B cell (primary cell): Measurements from ENCODE around the gene ZNF419. TPM values are rescaled to one million over a fixed set of nuclear protein-coding genes. Genes with fewer than 3 reads are reported as not detected.

Experiments used
- ATAC-seq: fragments of 200-7000 bp; cut with Tn5 transposase; one replicate; pipeline ENCODE4 v1.10.0; 2021; ENCODE audit warnings: low read depth, mild to moderate bottlenecking, moderate number of reproducible peaks, moderate library complexity
- CTCF ChIA-PET: fragments of 350-600 bp; sonication (Branson Sonifier 250); formaldehyde crosslinking; loops from one replicate; lab custom pipeline; 2021; ENCODE audit warnings: antibody characterized with exemption, inconsistent platforms; lab: Charles Lee
- POLR2A ChIA-PET: fragments of 350-600 bp; sonication (Branson Sonifier 250); formaldehyde crosslinking; loops from one replicate; lab custom pipeline; 2021; ENCODE audit warnings: antibody characterized with exemption; lab: Charles Lee
- DNase-seq: peaks from one replicate; pipeline ENCODE4 v3.0.0; 2013
- H2AFZ ChIP-seq: 2 replicates; pipeline ENCODE4 v1.6.1; 2012; ENCODE audit warnings: mild to moderate bottlenecking, low read depth, low read length; ENCODE audit not compliant: insufficient read depth, poor library complexity, severe bottlenecking
- H3K27ac ChIP-seq, 2 donors: 1 replicate in 1 of 2; 2 replicates in 1 of 2; pipeline ENCODE4 v1.5.1; 2012 to 2013; ENCODE audit warnings: low read length in 2 of 2, mild to moderate bottlenecking in 2 of 2, moderate library complexity in 1 of 2
- H3K27me3 ChIP-seq, 4 experiments: fragments of 200-600 bp in 1 of 4; sonication (generic) in 1 of 4; replicated peaks in 1 of 4; 1 replicate in 2 of 4; 2 replicates in 2 of 4; pipeline versions ENCODE4 v1.6.1 to v1.7.0; 2013 to 2016; ENCODE audit warnings: low read length in 3 of 4, mild to moderate bottlenecking in 2 of 4, mixed read lengths in 1 of 4, moderate library complexity in 1 of 4; ENCODE audit not compliant: insufficient read depth in 4 of 4, control insufficient read depth in 3 of 4; ENCODE audit errors: control extremely low read depth in 1 of 4
- H3K36me3 ChIP-seq, 2 experiments: replicated peaks in 1 of 2; 1 replicate in 1 of 2; 2 replicates in 1 of 2; pipeline versions ENCODE4 v1.6.1 to v1.7.1; 2013; ENCODE audit warnings: low read length in 1 of 2; ENCODE audit not compliant: insufficient read depth in 2 of 2, control insufficient read depth in 1 of 2; ENCODE audit errors: control extremely low read depth in 1 of 2, extremely low read depth in 1 of 2
- H3K4me1 ChIP-seq, 2 donors: fragments of 200-600 bp in 1 of 2; sonication (generic) in 1 of 2; 1 replicate in 1 of 2; 2 replicates in 1 of 2; pipeline versions ENCODE4 v1.5.1 to v1.6.1; 2013 to 2017; ENCODE audit warnings: low read length in 2 of 2; ENCODE audit not compliant: control insufficient read depth in 2 of 2, insufficient read depth in 2 of 2
- H3K4me2 ChIP-seq: replicated peaks from 2 replicates; pipeline ENCODE3; 2012; ENCODE audit warnings: mild to moderate bottlenecking, low read depth, low read length; ENCODE audit not compliant: poor library complexity, severe bottlenecking
- H3K4me3 ChIP-seq, 5 experiments: fragments of 200-600 bp in 1 of 5; sonication (generic) in 1 of 5; 1 replicate in 3 of 5; 2 replicates in 2 of 5; pipeline versions ENCODE4 v1.5.1 to v1.7.0; 2011 to 2016; ENCODE audit warnings: low read length in 4 of 5, mild to moderate bottlenecking in 4 of 5, low read depth in 2 of 5, control low read depth in 1 of 5, moderate library complexity in 1 of 5; ENCODE audit not compliant: insufficient read depth in 1 of 5; ENCODE audit errors: control extremely low read depth in 1 of 5, extremely low read depth in 1 of 5
- H3K79me2 ChIP-seq: fragments of 200-600 bp; sonication (generic); one replicate; pipeline ENCODE4 v1.6.0; 2016; ENCODE audit warnings: low read length; ENCODE audit not compliant: control insufficient read depth, insufficient read depth
- H3K9ac ChIP-seq: fragments of 200-600 bp; sonication (generic); 2 replicates; pipeline ENCODE4 v1.6.1; 2017; ENCODE audit warnings: mild to moderate bottlenecking, low read length, moderate library complexity
- H3K9me3 ChIP-seq, 3 donors: one replicate each; pipeline versions ENCODE4 v1.6.1 to v1.7.1; 2013; ENCODE audit warnings: low read length in 2 of 3; ENCODE audit not compliant: control insufficient read depth in 2 of 3, insufficient read depth in 1 of 3; ENCODE audit errors: control extremely low read depth in 1 of 3
- H4K20me1 ChIP-seq: 2 replicates; pipeline ENCODE4 v1.6.0; 2012; ENCODE audit warnings: mild to moderate bottlenecking, low read length; ENCODE audit not compliant: insufficient read depth, control insufficient read depth, poor library complexity, severe bottlenecking
- H3K27ac Mint-ChIP-seq: one replicate; pipeline ENCODE4 v1.8.0; 2021; ENCODE audit warnings: mixed read lengths
- H3K27me3 Mint-ChIP-seq: one replicate; pipeline ENCODE4 v1.8.0; 2021; ENCODE audit warnings: mixed read lengths
- H3K4me1 Mint-ChIP-seq: one replicate; pipeline ENCODE4 v1.8.0; 2021; ENCODE audit warnings: mixed read lengths
- H3K4me3 Mint-ChIP-seq: one replicate; pipeline ENCODE4 v1.8.0; 2021; ENCODE audit warnings: mixed read lengths
- H3K9me3 Mint-ChIP-seq: one replicate; pipeline ENCODE4 v1.8.0; 2022; ENCODE audit warnings: mixed read lengths; ENCODE audit not compliant: insufficient read depth
- EZH2 ChIP-seq: IDR thresholded peaks from 2 replicates; pipeline ENCODE4 v1.6.1; 2012; ENCODE audit warnings: borderline replicate concordance, low read depth, mild to moderate bottlenecking, moderate library complexity, low read length; ENCODE audit not compliant: insufficient read depth, poor library complexity, severe bottlenecking
- WGBS: methylation state at CpG from one replicate; pipeline ENCODE4 v1.1.5; 2013; ENCODE audit warnings: missing lambda C conversion rate; ENCODE audit not compliant: insufficient coverage; 5-methylcytosine and 5-hydroxymethylcytosine counted together
- intact Hi-C: fragments of 100-400 bp; cut with micrococcal nuclease; formaldehyde crosslinking; loops from one replicate; pipeline ENCODE4 v1.10.0; 2022
- polyA plus RNA-seq: library from polyadenylated mRNA; depleted of rRNA; stranded (reverse); fragments of >200 nt; gene quantifications from 2 replicates; pipeline ENCODE4 v1.2.3, GENCODE V29; 2012
- total RNA-seq, 2 donors: library from RNA; stranded (reverse); fragments of 120-200 nt in 1 of 2; gene quantifications; 1 replicate in 1 of 2; 2 replicates in 1 of 2; pipeline versions ENCODE4 v1.2.3 to v1.2.4, GENCODE V29; 2013 to 2022
- TF ChIP-seq, protein P1 (sequence below): fragments of 200-600 bp; IDR thresholded peaks from one replicate; pipeline ENCODE4 v1.8.0; 2022; ENCODE audit warnings: antibody characterized with exemption, mild to moderate bottlenecking

Gene ZNF419
- total and polyA plus RNA-seq, 2 donors (not counting 1 experiment from before 2014, with no cell fraction given): 8.7 to 31.1 TPM

GRCh38 chr19:57443121-57443696, 44.3 kb upstream of the ZNF419 start:
- 45% methylated on average over 1 of the region's 5 CpGs for WGBS
- no peaks in the 10 kb centered on the region for H3K27me3 Mint-ChIP-seq
- no peaks in the 10 kb centered on the region for H3K27me3 ChIP-seq
- intact Hi-C loops: no loop called here
- H3K9me3 Mint-ChIP-seq: peaks cover 7% of the 10 kb centered on the region
- ATAC-seq (no peak), DNase-seq (no peak)
- H3K36me3 ChIP-seq: peaks cover 6 to 30% of the 10 kb centered on the region in 2 experiments
- no peak overlapping the region for H3K4me3 ChIP-seq
- peaks cover 11% of the 10 kb centered on the region for H3K4me1 Mint-ChIP-seq
- peaks cover 0 to 35% (median 22%) of the 10 kb centered on the region in 3 donors for H3K9me3 ChIP-seq
- ChIA-PET CTCF (interaction anchor here (0.6 kb wide), 1 partner anchor 1137 kb away, joined by 3 read pairs; no protein-coding TSS in a partner anchor), POLR2A (no interaction called here)
- H3K4me3 Mint-ChIP-seq: no peak overlapping the region
- H2AFZ ChIP-seq: no peak overlapping the region
- TF ChIP-seq, protein P1, sequence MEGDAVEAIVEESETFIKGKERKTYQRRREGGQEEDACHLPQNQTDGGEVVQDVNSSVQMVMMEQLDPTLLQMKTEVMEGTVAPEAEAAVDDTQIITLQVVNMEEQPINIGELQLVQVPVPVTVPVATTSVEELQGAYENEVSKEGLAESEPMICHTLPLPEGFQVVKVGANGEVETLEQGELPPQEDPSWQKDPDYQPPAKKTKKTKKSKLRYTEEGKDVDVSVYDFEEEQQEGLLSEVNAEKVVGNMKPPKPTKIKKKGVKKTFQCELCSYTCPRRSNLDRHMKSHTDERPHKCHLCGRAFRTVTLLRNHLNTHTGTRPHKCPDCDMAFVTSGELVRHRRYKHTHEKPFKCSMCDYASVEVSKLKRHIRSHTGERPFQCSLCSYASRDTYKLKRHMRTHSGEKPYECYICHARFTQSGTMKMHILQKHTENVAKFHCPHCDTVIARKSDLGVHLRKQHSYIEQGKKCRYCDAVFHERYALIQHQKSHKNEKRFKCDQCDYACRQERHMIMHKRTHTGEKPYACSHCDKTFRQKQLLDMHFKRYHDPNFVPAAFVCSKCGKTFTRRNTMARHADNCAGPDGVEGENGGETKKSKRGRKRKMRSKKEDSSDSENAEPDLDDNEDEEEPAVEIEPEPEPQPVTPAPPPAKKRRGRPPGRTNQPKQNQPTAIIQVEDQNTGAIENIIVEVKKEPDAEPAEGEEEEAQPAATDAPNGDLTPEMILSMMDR: no peak
- no peak for TF ChIP-seq EZH2
- H3K9ac ChIP-seq: no peak overlapping the region
- H3K79me2 ChIP-seq: peaks cover 44% of the 10 kb centered on the region
- no peaks in the 10 kb centered on the region for H4K20me1 ChIP-seq
- H3K4me1 ChIP-seq: peaks cover 0 to 4% of the 10 kb centered on the region in 2 donors
- no peak overlapping the region for H3K27ac ChIP-seq
- H3K4me2 ChIP-seq: no peak overlapping the region
- H3K27ac Mint-ChIP-seq: no peak overlapping the region

DNA sequence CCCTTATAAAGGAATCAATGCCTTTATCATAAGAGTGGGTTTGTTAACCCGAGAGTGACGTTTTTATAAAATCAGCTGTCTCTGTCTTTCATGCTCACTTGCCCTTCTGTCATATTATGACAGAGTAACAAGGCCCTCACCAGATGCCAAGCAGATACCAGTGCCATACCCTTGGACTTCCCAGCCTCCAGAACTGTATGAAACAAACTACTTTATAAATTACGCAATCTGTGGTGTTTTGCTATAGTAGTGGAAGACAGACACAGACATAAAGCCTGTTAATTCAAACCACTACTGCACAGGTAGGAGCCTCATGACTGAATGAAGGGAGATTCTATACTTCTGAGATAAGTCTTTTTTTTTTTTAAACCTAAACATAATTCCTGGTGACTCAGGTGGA, 35.2 kb upstream of the ZNF419 start:
- WGBS: no CpG with 5 or more reads among the region's 3 CpGs
- Histone ChIP-seq H4K20me1 (no peaks in the 10 kb centered on the region), H3K36me3 (peaks cover 0 to 5% of the 10 kb centered on the region in 2 experiments), H3K27ac (no peak overlapping the region), H3K9me3 (peaks cover 0 to 11% (median 8%) of the 10 kb centered on the region in 3 donors), H3K27me3 (no peaks in the 10 kb centered on the region), H3K4me2 (no peak overlapping the region), H3K4me3 (no peak overlapping the region), H3K9ac (no peak overlapping the region), H3K4me1 (no peaks in the 10 kb centered on the region), H3K79me2 (no peaks in the 10 kb centered on the region), H2AFZ (no peak overlapping the region)
- ATAC-seq: no peak
- POLR2A ChIA-PET: no interaction called here
- H3K27ac Mint-ChIP-seq: no peak overlapping the region
- no peak for TF ChIP-seq EZH2
- TF ChIP-seq, protein P1: no peak
- DNase-seq: no peak
- H3K4me1 Mint-ChIP-seq: no peaks in the 10 kb centered on the region
- CTCF ChIA-PET: no interaction called here
- H3K27me3 Mint-ChIP-seq: no peaks in the 10 kb centered on the region
- no peak overlapping the region for H3K4me3 Mint-ChIP-seq
- intact Hi-C loops: no loop called here
- H3K9me3 Mint-ChIP-seq: peaks cover 7% of the 10 kb centered on the region
